ENCODE results near the gene DYNC1I1.

GRCh38 chr7:96143495-96144259, 371.3 kb downstream of the DYNC1I1 start:
- TF ChIP-seq CTCF (IDR thresholded peaks at IDR 0.05 in 4 of 5, conservative IDR thresholded peaks at IDR 0.05 in 1 of 5) (no peak), POLR2A (IDR thresholded peaks at IDR 0.05) (no peak)

All from gastrocnemius medialis (tissue), 4 donors.